OCI-LY1 (cell line): ENCODE data around the gene WLS.

Experiments
- H2AFZ ChIP-seq: fragments of 200-600 bp; sonication (generic), shearing (Covaris generic); 2 replicates; pipeline ENCODE4 v1.6.0; 2014; ENCODE audit warnings: antibody characterized with exemption, mild to moderate bottlenecking, low read length
- H3F3A ChIP-seq: fragments of 200-600 bp; sonication (generic), shearing (Covaris generic); 2 replicates; pipeline ENCODE4 v1.6.0; 2014; ENCODE audit warnings: mild to moderate bottlenecking, antibody characterized with exemption, low read length, moderate library complexity; ENCODE audit not compliant: insufficient read depth
- H3K27ac ChIP-seq: fragments of 200-600 bp; sonication (generic); 2 replicates; pipeline ENCODE4 v1.5.1; 2014; ENCODE audit warnings: low read length, mixed run types, mild to moderate bottlenecking, low read depth; ENCODE audit not compliant: poor library complexity, severe bottlenecking
- H3K27me3 ChIP-seq: fragments of 200-600 bp; sonication (generic); 2 replicates; pipeline ENCODE4 v1.6.0; 2014; ENCODE audit warnings: antibody characterized with exemption, mild to moderate bottlenecking, low read length, moderate library complexity; ENCODE audit not compliant: insufficient read depth
- H3K36me3 ChIP-seq: fragments of 200-600 bp; sonication (generic); 2 replicates; pipeline ENCODE4 v1.6.1; 2014; ENCODE audit warnings: mild to moderate bottlenecking, antibody characterized with exemption, low read length, moderate library complexity, mixed read lengths; ENCODE audit not compliant: insufficient read depth
- H3K4me1 ChIP-seq: fragments of 200-600 bp; sonication (generic); 2 replicates; pipeline ENCODE4 v1.5.1; 2014; ENCODE audit warnings: mild to moderate bottlenecking, low read length, moderate library complexity; ENCODE audit not compliant: insufficient read depth, severe bottlenecking
- H3K4me2 ChIP-seq: fragments of 200-600 bp; sonication (generic), shearing (Covaris generic); 2 replicates; pipeline ENCODE4 v1.6.1; 2014; ENCODE audit warnings: low read length
- H3K4me3 ChIP-seq: fragments of 200-600 bp; sonication (generic); 2 replicates; pipeline ENCODE4 v1.5.1; 2014; ENCODE audit warnings: low read length, low read depth, mild to moderate bottlenecking, mixed read lengths; ENCODE audit not compliant: poor library complexity, severe bottlenecking
- H3K79me2 ChIP-seq: fragments of 200-600 bp; shearing (Covaris generic); 2 replicates; pipeline ENCODE4 v1.6.1; 2016; ENCODE audit warnings: mixed run types, low read length, mixed read lengths; ENCODE audit not compliant: insufficient read depth
- H3K9ac ChIP-seq: fragments of 200-600 bp; sonication (generic), shearing (Covaris generic); 2 replicates; pipeline ENCODE4 v1.6.1; 2014; ENCODE audit warnings: mild to moderate bottlenecking, low read length, mixed read lengths
- H3K9me2 ChIP-seq: fragments of 200-600 bp; sonication (generic), shearing (Covaris generic); 2 replicates; pipeline ENCODE4 v1.6.1; 2014; ENCODE audit warnings: low read depth, mild to moderate bottlenecking, low read length, mixed read lengths
- H3K9me3 ChIP-seq: fragments of 200-600 bp; shearing (Covaris generic); 2 replicates; pipeline ENCODE4 v1.6.1; 2014; ENCODE audit warnings: low read length, mixed read lengths
- H4K20me1 ChIP-seq: fragments of 200-600 bp; sonication (generic), shearing (Covaris generic); 2 replicates; pipeline ENCODE4 v1.6.0; 2016; ENCODE audit warnings: mild to moderate bottlenecking, low read length; ENCODE audit not compliant: insufficient read depth
- EZH2 ChIP-seq: fragments of 200-600 bp; sonication (generic), shearing (Covaris generic); IDR thresholded peaks from 2 replicates; pipeline ENCODE4 v1.8.0; 2017; ENCODE audit warnings: borderline replicate concordance, mixed run types, mild to moderate bottlenecking, antibody characterized with exemption, low read length, moderate library complexity, mixed read lengths
- TF ChIP-seq, protein P1 (sequence below): fragments of 200-600 bp; sonication (generic), shearing (Covaris generic); IDR thresholded peaks from 2 replicates; pipeline ENCODE4 v1.5.1; 2017; ENCODE audit warnings: mild to moderate bottlenecking, antibody characterized with exemption, low read length, moderate library complexity, mixed read lengths

WLS gene

DNA sequence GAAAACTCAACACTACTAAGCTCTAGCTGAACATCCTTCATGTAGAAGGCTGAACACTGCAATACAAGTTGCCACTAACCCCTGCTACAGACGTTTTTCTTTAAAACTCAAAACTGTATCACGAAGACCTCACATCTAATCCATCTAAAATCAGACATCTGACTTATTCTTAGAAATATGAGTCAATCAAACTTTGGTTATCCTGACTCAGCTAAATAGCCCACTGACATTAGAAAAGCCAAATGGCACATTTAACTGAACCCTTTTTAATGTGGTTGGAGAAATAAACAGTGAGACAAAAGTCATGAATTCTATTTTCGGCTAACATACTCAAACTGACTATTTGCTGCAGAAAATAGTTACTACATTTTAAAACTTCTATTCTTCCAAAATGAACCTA is 35.6 kb downstream of the WLS start:
- Histone ChIP-seq H3K36me3 (no peaks in the 10 kb centered on the region), H3K79me2 (no peaks in the 10 kb centered on the region), H3K4me1 (no peaks in the 10 kb centered on the region), H3F3A (no peaks in the 10 kb centered on the region), H3K9me2 (no peaks in the 10 kb centered on the region), H4K20me1 (no peaks in the 10 kb centered on the region), H3K27me3 (no peaks in the 10 kb centered on the region), H3K4me3 (no peak overlapping the region), H3K9ac (no peak overlapping the region), H3K27ac (no peak overlapping the region), H3K4me2 (no peak overlapping the region), H3K9me3 (no peaks in the 10 kb centered on the region), H2AFZ (no peak overlapping the region)
- TF ChIP-seq EZH2: no peak
- TF ChIP-seq, protein P1, sequence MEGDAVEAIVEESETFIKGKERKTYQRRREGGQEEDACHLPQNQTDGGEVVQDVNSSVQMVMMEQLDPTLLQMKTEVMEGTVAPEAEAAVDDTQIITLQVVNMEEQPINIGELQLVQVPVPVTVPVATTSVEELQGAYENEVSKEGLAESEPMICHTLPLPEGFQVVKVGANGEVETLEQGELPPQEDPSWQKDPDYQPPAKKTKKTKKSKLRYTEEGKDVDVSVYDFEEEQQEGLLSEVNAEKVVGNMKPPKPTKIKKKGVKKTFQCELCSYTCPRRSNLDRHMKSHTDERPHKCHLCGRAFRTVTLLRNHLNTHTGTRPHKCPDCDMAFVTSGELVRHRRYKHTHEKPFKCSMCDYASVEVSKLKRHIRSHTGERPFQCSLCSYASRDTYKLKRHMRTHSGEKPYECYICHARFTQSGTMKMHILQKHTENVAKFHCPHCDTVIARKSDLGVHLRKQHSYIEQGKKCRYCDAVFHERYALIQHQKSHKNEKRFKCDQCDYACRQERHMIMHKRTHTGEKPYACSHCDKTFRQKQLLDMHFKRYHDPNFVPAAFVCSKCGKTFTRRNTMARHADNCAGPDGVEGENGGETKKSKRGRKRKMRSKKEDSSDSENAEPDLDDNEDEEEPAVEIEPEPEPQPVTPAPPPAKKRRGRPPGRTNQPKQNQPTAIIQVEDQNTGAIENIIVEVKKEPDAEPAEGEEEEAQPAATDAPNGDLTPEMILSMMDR: no peak

DNA sequence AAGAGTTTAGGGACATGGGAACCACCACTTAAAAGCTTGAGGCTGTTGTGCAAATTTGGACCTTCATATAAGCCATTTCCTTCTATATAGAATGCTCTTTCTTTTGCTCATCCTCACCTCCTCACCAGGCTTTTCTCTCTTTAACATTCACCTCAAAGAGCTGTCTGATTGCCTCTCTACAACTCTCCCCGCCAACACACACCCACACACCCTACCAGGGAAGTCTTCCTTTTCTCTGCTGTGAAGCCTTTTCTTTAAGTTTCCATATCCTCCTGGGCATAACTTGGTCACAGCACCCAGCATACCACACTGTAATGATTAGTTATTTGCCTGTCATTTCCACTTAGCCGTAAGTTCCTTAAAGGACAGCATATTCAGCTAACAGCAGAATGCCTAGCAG is 40.6 kb downstream of the WLS start:
- Histone ChIP-seq H3K4me1 (no peaks in the 10 kb centered on the region), H3K27ac (no peak overlapping the region), H3K9me3 (no peaks in the 10 kb centered on the region), H3K36me3 (no peaks in the 10 kb centered on the region), H3K79me2 (no peaks in the 10 kb centered on the region), H3K9ac (no peak overlapping the region), H3F3A (no peaks in the 10 kb centered on the region), H4K20me1 (no peaks in the 10 kb centered on the region), H3K4me2 (no peak overlapping the region), H3K4me3 (no peak overlapping the region), H3K27me3 (no peaks in the 10 kb centered on the region), H3K9me2 (no peaks in the 10 kb centered on the region), H2AFZ (no peak overlapping the region)
- TF ChIP-seq EZH2: no peak
- TF ChIP-seq, protein P1: no peak

DNA sequence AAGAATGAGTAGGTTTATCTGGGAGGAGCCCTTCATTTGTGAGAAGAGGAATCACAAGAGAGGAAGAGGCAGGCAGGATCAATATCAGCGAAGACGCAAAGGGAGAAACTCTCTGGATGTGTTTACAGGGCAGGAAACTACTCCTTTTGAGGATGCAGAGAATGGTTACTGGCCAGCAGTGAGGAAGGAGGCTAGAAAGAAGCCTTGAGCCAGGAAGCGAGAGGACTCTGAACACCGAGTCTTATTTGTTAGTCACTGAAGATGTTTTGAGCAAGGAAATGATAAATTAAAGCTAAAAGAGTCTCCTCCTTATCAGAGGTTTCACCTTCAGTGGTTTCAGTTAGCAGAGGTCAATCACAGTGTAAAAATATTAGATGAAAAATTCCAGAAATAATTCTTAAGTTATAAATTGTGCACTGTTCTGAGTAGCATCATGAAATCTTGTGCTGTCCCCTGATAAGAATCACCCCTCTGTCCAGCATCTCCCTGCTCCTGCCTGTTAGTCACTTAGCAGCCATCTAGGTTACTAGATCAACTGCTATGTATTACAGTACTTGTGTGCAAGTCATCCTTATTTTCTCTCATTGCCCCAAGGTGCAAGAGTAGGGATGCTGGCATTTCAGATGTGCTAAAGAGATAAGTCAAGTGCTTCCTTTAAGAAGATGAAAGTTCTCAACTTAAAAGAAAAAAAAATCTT is 43.5 kb downstream of the WLS start:
- no peaks in the 10 kb centered on the region for H3K9me2 ChIP-seq
- no peak overlapping the region for H3K4me3 ChIP-seq
- no peak for TF ChIP-seq EZH2
- TF ChIP-seq, protein P1: no peak
- no peak overlapping the region for H2AFZ ChIP-seq
- H3K27me3 ChIP-seq: no peaks in the 10 kb centered on the region
- no peaks in the 10 kb centered on the region for H4K20me1 ChIP-seq
- no peaks in the 10 kb centered on the region for H3K9me3 ChIP-seq
- H3K79me2 ChIP-seq: no peaks in the 10 kb centered on the region
- no peaks in the 10 kb centered on the region for H3K36me3 ChIP-seq
- H3K27ac ChIP-seq: no peak overlapping the region
- no peaks in the 10 kb centered on the region for H3F3A ChIP-seq
- no peak overlapping the region for H3K9ac ChIP-seq
- no peaks in the 10 kb centered on the region for H3K4me1 ChIP-seq
- no peak overlapping the region for H3K4me2 ChIP-seq
